H9 (cell line): ENCODE data around the gene DTNA. TPM values are rescaled to one million over a fixed set of nuclear protein-coding genes. Genes with fewer than 3 reads are reported as not detected.

Experiments used
- DNase-seq: peaks from one replicate; pipeline ENCODE4 v3.0.0-alpha.2; 2017
- H2AFZ ChIP-seq: one replicate; pipeline ENCODE4 v1.6.1; 2013; ENCODE audit warnings: mild to moderate bottlenecking, low read length, control low read depth, moderate library complexity
- H2AK5ac ChIP-seq: 2 replicates; pipeline ENCODE4 v1.6.1; 2013; ENCODE audit warnings: low read length, control low read depth, mixed read lengths; ENCODE audit not compliant: insufficient read length
- H2BK120ac ChIP-seq: one replicate; pipeline ENCODE4 v1.6.1; 2013; ENCODE audit warnings: low read depth, mild to moderate bottlenecking, low read length, control low read depth, inconsistent platforms; ENCODE audit not compliant: poor library complexity, severe bottlenecking
- H2BK12ac ChIP-seq: 2 replicates; pipeline ENCODE4 v1.6.1; 2013; ENCODE audit warnings: low read length, control low read depth, mixed read lengths, low read depth; ENCODE audit not compliant: insufficient read length
- H2BK15ac ChIP-seq: 2 replicates; pipeline ENCODE4 v1.6.1; 2013; ENCODE audit warnings: low read depth, low read length, control low read depth
- H2BK20ac ChIP-seq: one replicate; pipeline ENCODE4 v1.6.1; 2013; ENCODE audit warnings: low read depth, mild to moderate bottlenecking, low read length, control low read depth, inconsistent platforms; ENCODE audit not compliant: poor library complexity, severe bottlenecking
- H2BK5ac ChIP-seq: 2 replicates; pipeline ENCODE4 v1.6.1; 2013; ENCODE audit warnings: low read length, control low read depth, mixed read lengths; ENCODE audit not compliant: insufficient read length
- H3K14ac ChIP-seq: 2 replicates; pipeline ENCODE4 v1.6.1; 2013; ENCODE audit warnings: low read length, control low read depth; ENCODE audit not compliant: insufficient read depth
- H3K18ac ChIP-seq: 2 replicates; pipeline ENCODE4 v1.6.1; 2013; ENCODE audit warnings: low read depth, mild to moderate bottlenecking, mixed read lengths, low read length, control low read depth; ENCODE audit not compliant: insufficient read length
- H3K23ac ChIP-seq: 2 replicates; pipeline ENCODE4 v1.6.1; 2013; ENCODE audit warnings: low read length, control low read depth, mixed read lengths, low read depth; ENCODE audit not compliant: insufficient read length
- H3K23me2 ChIP-seq: 2 replicates; pipeline ENCODE4 v1.6.1; 2013; ENCODE audit warnings: low read depth, mild to moderate bottlenecking, mixed read lengths, low read length, control low read depth; ENCODE audit not compliant: insufficient read length, poor library complexity, severe bottlenecking
- H3K27ac ChIP-seq: 2 replicates; pipeline ENCODE4 v1.5.1; 2013; ENCODE audit warnings: low read length, control low read depth, mixed read lengths, low read depth; ENCODE audit not compliant: insufficient read length
- H3K27me3 ChIP-seq: 2 replicates; pipeline ENCODE4 v1.6.1; 2013; ENCODE audit warnings: low read length, control low read depth, inconsistent platforms; ENCODE audit not compliant: insufficient read depth
- H3K4ac ChIP-seq: 2 replicates; pipeline ENCODE4 v1.6.1; 2013; ENCODE audit warnings: low read depth, mild to moderate bottlenecking, control low read depth, inconsistent platforms, low read length, moderate library complexity
- H3K4me1 ChIP-seq: 2 replicates; pipeline ENCODE4 v1.6.1; 2013; ENCODE audit warnings: low read length, control low read depth, inconsistent platforms; ENCODE audit not compliant: insufficient read depth
- H3K4me2 ChIP-seq: 2 replicates; pipeline ENCODE4 v1.6.1; 2013; ENCODE audit warnings: low read length, control low read depth, mixed read lengths; ENCODE audit not compliant: insufficient read length, insufficient read depth
- H3K56ac ChIP-seq: 2 replicates; pipeline ENCODE4 v1.6.1; 2013; ENCODE audit warnings: low read depth, mild to moderate bottlenecking, mixed read lengths, low read length, control low read depth; ENCODE audit not compliant: insufficient read length
- H3K79me1 ChIP-seq: 2 replicates; pipeline ENCODE4 v1.6.1; 2013; ENCODE audit warnings: low read depth, mild to moderate bottlenecking, moderate library complexity, low read length, control low read depth, inconsistent platforms; ENCODE audit not compliant: insufficient read depth, poor library complexity, severe bottlenecking
- H3K79me2 ChIP-seq: 2 replicates; pipeline ENCODE4 v1.6.1; 2013; ENCODE audit warnings: low read length, control low read depth, inconsistent platforms; ENCODE audit not compliant: insufficient read depth
- H3K9ac ChIP-seq: 2 replicates; pipeline ENCODE4 v1.6.1; 2013; ENCODE audit warnings: low read length, control low read depth, mixed read lengths; ENCODE audit not compliant: insufficient read length; ENCODE audit errors: extremely low read depth
- H3K9me3 ChIP-seq: one replicate; pipeline ENCODE4 v1.6.1; 2013; ENCODE audit warnings: low read depth, low read length, inconsistent platforms; ENCODE audit not compliant: control insufficient read depth
- H3T11ph ChIP-seq: one replicate; pipeline ENCODE4 v1.6.1; 2013; ENCODE audit warnings: mild to moderate bottlenecking, low read length, control low read depth, inconsistent platforms
- H4K20me1 ChIP-seq: one replicate; pipeline ENCODE4 v1.6.1; 2013; ENCODE audit not compliant: control insufficient read depth, insufficient read length, insufficient read depth
- H4K5ac ChIP-seq: 2 replicates; pipeline ENCODE4 v1.6.1; 2013; ENCODE audit warnings: low read depth, mild to moderate bottlenecking, mixed read lengths, low read length, control low read depth; ENCODE audit not compliant: insufficient read length
- H4K8ac ChIP-seq: replicated peaks from 2 replicates; pipeline ENCODE4 v1.6.1; 2013; ENCODE audit warnings: low read length, control low read depth, mixed read lengths, low read depth; ENCODE audit not compliant: insufficient read length
- H4K91ac ChIP-seq: 2 replicates; pipeline ENCODE4 v1.6.1; 2013; ENCODE audit warnings: low read depth, mild to moderate bottlenecking, moderate library complexity, mixed read lengths, low read length, control low read depth; ENCODE audit not compliant: insufficient read length
- H3K27ac Mint-ChIP-seq, 3 experiments: 2 replicates in 2 of 3; 3 replicates in 1 of 3; pipeline ENCODE4 v1.8.0; 2020 to 2021; ENCODE audit warnings: mixed read lengths in 3 of 3, mild to moderate bottlenecking in 1 of 3, moderate library complexity in 1 of 3
- H3K27me3 Mint-ChIP-seq: 2 replicates; pipeline ENCODE4 v1.8.0; 2021; ENCODE audit warnings: low read depth, mild to moderate bottlenecking, moderate library complexity, mixed read lengths
- H3K36me3 Mint-ChIP-seq, 3 experiments: 2 replicates in 2 of 3; 3 replicates in 1 of 3; pipeline ENCODE4 v1.8.0; 2020 to 2021; ENCODE audit warnings: low read depth in 3 of 3, mixed read lengths in 3 of 3; ENCODE audit not compliant: insufficient read depth in 1 of 3
- H3K4me1 Mint-ChIP-seq, 2 experiments: 2 replicates each; pipeline ENCODE4 v1.8.0; 2020; ENCODE audit warnings: mixed read lengths in 2 of 2
- H3K4me3 Mint-ChIP-seq, 2 experiments: 2 replicates in 1 of 2; 3 replicates in 1 of 2; pipeline ENCODE4 v1.8.0; 2020 to 2021; ENCODE audit warnings: mild to moderate bottlenecking in 2 of 2, mixed read lengths in 2 of 2, moderate library complexity in 1 of 2
- H3K9me3 Mint-ChIP-seq, 2 experiments: 2 replicates in 1 of 2; 3 replicates in 1 of 2; pipeline ENCODE4 v1.8.0; 2020; ENCODE audit warnings: mild to moderate bottlenecking in 2 of 2, mixed read lengths in 2 of 2, moderate library complexity in 1 of 2
- CTCF ChIP-seq: fragments of 200-600 bp; sonication (generic); conservative IDR thresholded peaks from 3 replicates; pipeline ENCODE4 v1.8.0; 2021; ENCODE audit warnings: antibody characterized with exemption, mild to moderate bottlenecking
- WGBS: extraction: QIAGEN DNeasy Blood & Tissue Kit; methylation state at CpG from one replicate; pipeline ENCODE4 v1.1.7; 2013; ENCODE audit warnings: missing lambda C conversion rate, low lambda C conversion rate, mixed read lengths; ENCODE audit not compliant: insufficient read length; ENCODE audit errors: extremely low coverage; 5-methylcytosine and 5-hydroxymethylcytosine counted together
- total RNA-seq: library from RNA; stranded (reverse); gene quantifications from 2 replicates; pipeline ENCODE4 v1.2.1, GENCODE V29; 2021

Gene DTNA
- total RNA-seq, 1 experiment from 2014 or later = 25.5 TPM

- H3K9ac ChIP-seq = no peak overlapping the region
- H4K5ac ChIP-seq = no peak overlapping the region
- H3K4ac ChIP-seq = no peak overlapping the region
- no peak overlapping the region for H2BK12ac ChIP-seq
- no peaks in the 10 kb centered on the region for H3K9me3 ChIP-seq
- no peaks in the 10 kb centered on the region for H3K36me3 Mint-ChIP-seq
- H3K27ac ChIP-seq = no peak overlapping the region
- no peaks in the 10 kb centered on the region for H3K9me3 Mint-ChIP-seq
- no peak overlapping the region for H3T11ph ChIP-seq
- no peak overlapping the region for H2BK120ac ChIP-seq
- no peak overlapping the region for H4K8ac ChIP-seq
- H3K27me3 Mint-ChIP-seq = no peaks in the 10 kb centered on the region
- H3K23me2 ChIP-seq = no peaks in the 10 kb centered on the region
- H2AK5ac ChIP-seq = no peak overlapping the region
- no peak overlapping the region for H3K23ac ChIP-seq
- H4K20me1 ChIP-seq = no peaks in the 10 kb centered on the region
- H2AFZ ChIP-seq = no peak overlapping the region
- no CpG with 5 or more reads among the region's 3 CpGs for WGBS
- TF ChIP-seq CTCF = no peak
- H2BK5ac ChIP-seq = no peak overlapping the region
- H3K27ac Mint-ChIP-seq = no peak overlapping the region
- no peak for DNase-seq
- no peaks in the 10 kb centered on the region; the same call in 1 of the 2 replicates for H3K4me1 ChIP-seq
- no peak overlapping the region for H2BK15ac ChIP-seq
- H3K4me2 ChIP-seq = no peak overlapping the region
- no peak overlapping the region for H4K91ac ChIP-seq
- no peak overlapping the region for H3K18ac ChIP-seq
- no peaks in the 10 kb centered on the region for H3K79me1 ChIP-seq
- H3K56ac ChIP-seq = no peak overlapping the region
- no peaks in the 10 kb centered on the region for H3K27me3 ChIP-seq
- no peaks in the 10 kb centered on the region for H3K79me2 ChIP-seq
- no peak overlapping the region for H2BK20ac ChIP-seq
- H3K4me1 Mint-ChIP-seq = peaks cover 5 to 12% of the 10 kb centered on the region in 2 experiments
- no peak overlapping the region for H3K4me3 Mint-ChIP-seq
- H3K14ac ChIP-seq = no peak overlapping the region
These were observed 73.4 kb downstream of the DTNA start for GRCh38 chr18:34783501-34783900.
